GM19438 (cell line): ENCODE results near the gene INTU.
"Not testable (repeated sequence)": the region's sequence is repeated elsewhere in the genome, so short reads cannot be mapped to it uniquely, and the experiment has no call there.

Source experiments
- ATAC-seq: cut with Tn5 transposase; IDR thresholded peaks from one replicate; pipeline ENCODE4 v1.9.1; 2021; ENCODE audit warnings: low read depth; ENCODE audit not compliant: unreplicated experiment

Gene INTU

DNA sequence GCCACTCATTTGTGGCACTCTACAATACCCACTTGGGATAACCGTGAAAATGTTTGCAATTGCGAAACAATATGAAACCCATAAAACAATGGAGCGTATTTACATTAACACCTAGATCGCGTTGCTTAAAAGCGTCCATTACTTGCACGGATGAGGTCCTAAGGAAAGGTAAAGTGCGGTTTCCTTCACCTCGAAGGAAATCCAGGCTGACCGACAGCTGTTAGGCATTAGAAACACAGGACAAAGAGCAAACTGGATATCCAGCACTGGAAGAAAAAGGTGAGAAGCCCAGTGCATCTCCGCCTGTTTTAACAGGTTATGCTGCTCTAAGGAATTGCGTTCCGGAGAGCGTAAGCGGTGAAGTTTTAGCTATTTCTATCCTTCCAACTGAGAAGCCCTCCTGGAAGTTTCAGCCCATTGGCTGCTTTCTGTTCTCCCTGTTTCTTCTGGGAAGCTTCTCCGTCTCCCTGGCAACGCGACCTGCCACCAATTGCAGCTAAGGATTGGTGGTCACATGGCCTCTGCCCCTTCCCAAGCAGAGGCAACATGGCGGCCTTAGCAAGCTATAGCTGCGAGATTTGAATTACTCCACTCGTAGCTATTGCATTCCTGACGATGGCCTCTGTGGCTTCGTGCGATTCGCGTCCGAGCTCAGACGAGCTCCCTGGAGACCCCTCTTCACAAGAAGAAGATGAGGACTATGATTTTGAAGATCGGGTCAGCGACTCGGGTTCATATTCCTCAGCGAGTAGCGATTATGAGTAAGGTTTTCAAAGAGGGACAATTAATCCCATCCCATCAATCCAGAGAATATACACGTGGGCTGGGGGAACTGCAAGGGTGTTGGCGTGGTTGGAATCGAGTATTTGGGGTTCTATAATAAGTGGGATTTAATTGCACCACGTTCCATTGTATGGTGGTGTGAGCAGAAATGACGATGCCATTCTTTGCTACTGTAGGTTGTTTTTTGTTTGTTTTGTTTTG lies at the start of gene INTU:
TSS of gene INTU (plus strand) at position 538 of the 984 bp plus-strand sequence. CDS start at position 616, 78 bp downstream.
- ATAC-seq, result peak; percentile 99

- ATAC-seq, result not testable (repeated sequence)
These were observed 46.3 kb upstream of the INTU start for GRCh38 chr4:127586496-127586895.

DNA sequence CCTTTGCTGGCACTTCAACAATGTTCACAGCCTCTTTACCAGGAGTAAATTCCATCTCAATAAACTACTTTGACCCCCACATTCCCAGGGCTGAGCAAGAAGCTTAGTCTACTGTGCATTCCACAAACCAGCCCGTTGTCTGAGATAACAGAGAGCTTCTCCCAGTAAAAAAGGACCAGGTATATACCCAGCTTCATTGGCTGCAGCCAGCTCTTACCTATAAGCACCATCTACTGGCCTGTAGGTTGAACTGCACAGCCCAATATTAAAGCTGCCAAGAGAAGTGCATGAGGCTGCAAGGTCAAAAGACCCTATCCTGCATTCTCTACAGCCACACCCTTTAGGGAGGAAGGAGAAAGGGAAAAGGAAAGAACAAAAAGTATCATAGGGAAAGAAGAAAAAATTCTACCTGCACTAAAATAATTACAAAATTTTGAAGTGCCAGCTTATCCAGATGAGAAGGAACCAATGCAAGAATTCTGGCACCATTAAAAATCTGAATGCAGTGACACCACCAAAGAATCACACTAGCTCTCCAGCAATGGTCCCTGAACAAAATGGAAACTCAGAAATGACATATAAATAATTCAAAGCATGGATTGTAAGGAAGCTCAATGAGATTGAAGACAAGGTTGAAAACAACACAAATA lies 45.7 kb upstream of the INTU start:
- ATAC-seq, result peak; percentile 97

- ATAC-seq, result not testable (repeated sequence)
These were observed 43.6 kb upstream of the INTU start for GRCh38 chr4:127589153-127589552.

- no peak for ATAC-seq
These were observed 34.1 kb upstream of the INTU start for GRCh38 chr4:127598656-127599055.

DNA sequence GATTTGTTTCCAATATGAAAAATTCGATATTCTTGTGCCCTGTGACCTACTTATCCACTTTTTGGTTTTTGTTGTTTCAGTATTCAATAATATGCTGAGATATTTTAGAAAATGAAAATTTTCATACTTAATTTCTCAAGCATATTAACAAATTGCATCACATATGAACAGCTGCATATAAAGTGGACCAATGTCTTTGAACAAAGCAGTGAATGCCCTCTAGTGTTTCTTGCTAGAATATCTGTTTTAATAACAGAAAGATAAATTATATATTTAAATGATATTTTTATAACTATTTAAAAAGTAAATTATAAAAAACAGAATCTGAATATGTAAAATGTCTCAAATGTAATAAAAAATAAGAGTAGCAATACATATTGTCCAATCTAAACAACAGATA lies 31.7 kb upstream of the INTU start:
- no peak for ATAC-seq

- ATAC-seq, result no peak
These were observed 27.6 kb upstream of the INTU start for GRCh38 chr4:127604949-127605709.

GRCh38 chr4:127606823-127607222 lies 25.9 kb upstream of the INTU start:
- ATAC-seq, result no peak

DNA sequence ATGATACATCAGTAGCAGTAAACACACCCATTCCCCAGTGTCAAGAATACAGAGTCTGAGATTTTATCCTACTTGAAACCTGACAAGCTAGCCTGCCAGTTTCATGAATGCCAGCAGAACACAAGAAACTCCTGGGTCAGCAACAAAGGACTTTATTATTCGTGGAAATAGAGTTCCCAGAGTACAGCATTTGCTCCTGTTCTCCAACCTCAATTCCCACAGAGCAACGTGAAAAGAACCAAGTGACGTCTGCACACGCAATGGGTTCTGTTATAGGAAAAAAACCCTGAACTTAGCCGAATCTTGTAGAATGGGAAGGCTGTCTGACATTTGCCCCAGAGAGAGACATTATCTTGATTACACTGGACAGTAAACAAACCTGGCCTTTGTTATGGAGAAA lies 23.3 kb upstream of the INTU start:
- no peak for ATAC-seq

DNA sequence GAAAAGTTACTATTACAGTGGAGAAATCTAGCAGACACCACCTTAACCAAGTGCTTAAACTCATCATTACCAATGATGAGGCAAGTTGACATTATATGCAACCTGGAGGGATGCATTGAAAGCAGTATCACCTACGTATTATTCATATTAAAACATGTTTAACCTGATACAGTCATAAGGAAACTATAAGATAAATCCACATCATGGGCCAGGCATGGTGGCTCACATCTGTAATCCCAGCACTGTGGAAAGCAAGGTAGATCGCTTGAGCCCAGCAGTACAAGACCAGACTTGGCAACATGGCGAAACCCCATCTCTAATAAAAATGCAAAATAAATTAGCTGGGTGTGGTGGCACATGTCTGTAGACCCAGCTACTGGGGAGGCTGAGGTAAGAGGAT lies 22.3 kb upstream of the INTU start:
- ATAC-seq, result no peak

- no peak for ATAC-seq
These were observed 15.9 kb upstream of the INTU start for GRCh38 chr4:127616898-127617297.

DNA sequence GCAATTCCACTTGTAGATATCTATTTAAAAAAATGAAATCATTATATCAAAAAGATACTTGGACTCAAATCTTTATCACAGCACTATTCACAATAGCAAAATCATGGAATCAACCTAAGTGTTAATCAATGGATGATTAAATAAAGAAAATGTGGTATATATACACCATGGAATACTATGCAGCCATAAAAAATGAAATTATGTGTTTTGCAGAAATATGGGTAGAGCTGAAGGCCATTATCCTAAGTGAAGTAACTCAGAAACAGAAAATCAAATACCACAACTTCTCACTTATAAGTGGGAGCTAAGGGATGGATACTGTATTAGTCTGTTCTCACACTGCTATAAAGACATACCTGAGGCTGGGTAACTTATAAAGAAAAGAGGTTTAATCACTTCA lies 14.3 kb upstream of the INTU start:
- ATAC-seq, result no peak

- ATAC-seq, result no peak
These were observed 10.2 kb upstream of the INTU start for GRCh38 chr4:127622621-127622920.

GRCh38 chr4:127622921-127623796 lies 9.6 kb upstream of the INTU start:
- no peak for ATAC-seq

GRCh38 chr4:127623797-127624083 lies 9.0 kb upstream of the INTU start:
- no peak for ATAC-seq

DNA sequence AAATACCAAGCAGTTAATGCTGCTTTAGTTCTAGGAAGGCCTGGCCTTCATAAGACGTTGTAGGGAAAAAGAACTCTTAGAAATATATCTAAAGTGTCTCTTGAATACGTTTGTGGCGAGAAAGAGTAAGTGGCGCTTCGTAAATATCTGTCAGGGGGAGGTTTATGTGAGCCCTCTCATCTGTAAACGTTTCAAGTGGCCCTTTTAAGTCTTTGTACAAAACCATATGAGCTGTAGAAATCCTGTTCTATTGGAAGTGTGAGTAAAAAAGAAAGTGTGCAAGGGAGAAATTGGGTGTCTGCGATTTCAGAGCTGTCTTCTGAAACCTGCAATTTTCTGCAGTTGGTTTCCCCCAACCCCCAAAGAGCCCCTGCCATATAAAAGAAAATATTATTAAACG lies 8.6 kb upstream of the INTU start:
- no peak for ATAC-seq

DNA sequence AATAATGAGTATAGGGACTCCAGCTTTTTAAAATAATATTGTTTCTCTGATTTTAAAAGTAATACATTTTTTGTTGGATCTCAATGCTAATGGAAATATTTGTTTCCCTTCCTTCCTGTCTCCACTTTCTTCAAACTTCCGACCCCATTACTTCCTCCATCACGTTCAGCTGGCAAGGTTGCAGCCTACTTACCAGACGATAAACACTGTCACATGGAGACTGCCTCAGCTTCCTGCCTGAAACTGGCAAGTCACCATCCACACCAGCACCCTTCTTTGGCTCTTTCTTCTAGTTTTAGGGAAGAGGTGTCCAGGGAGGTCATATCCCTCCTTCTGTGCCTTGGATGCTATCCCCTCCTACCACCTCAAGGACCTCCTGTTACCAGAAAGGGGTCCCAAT lies 3.4 kb upstream of the INTU start:
- ATAC-seq, result no peak

DNA sequence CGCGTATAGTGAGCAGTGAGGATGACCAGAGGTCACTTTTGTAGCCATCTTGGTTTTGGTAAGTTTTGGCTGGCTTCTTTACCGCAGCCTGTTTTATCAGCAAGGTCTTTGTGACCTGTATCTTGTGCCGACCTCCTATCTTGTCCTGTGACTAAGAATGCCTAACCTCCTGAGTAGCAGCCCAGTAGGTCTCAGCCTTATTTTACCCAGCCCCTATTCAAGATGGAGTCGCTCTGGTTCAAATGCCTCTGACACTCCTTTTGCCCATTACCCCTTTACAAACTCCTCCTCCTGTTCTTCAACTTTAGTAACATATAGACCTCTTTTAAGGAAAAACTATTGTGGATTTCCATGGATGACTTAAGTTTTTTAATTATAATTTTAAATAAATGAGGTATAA lies 2.6 kb upstream of the INTU start:
- ATAC-seq, result no peak

DNA sequence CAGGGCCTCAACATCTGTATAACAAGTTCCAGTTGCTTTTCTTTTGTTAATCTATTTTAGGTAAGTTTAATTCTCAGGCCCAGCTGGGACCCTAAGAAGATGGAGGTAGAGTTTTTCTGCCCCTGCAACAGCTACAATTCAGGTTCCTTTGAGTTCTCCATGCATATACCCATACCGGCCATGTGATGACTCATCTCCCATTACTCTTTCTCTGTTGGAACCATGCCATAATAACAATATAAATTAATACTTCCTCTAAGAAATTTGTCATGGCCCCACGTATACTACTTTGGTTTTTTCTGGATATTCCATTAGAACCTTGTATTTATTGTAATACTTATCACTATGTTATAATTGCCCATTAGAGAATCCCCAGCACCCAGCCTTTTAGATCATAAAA lies 1.3 kb upstream of the INTU start:
- ATAC-seq, result no peak

DNA sequence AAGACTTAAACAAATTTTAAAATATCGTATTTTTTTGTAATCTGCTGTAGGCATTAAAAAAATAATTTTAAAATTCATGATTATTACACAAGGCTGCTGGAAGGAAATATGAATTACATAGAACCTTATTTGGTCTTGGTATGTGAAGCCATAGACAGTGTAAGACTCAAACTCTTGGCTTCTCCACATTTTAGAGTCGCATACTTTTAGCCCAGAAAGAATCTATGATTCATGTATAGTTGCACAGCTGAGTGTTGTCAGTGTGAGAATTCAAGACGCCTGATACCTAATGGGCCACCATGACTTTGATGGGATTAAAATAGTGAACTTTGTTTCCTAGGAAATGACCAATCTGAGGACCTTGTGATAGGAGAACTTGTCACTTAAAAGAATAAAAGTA lies 1.4 kb downstream of the INTU start:
- ATAC-seq, result no peak

- no peak for ATAC-seq
These were observed 8.8 kb downstream of the INTU start for GRCh38 chr4:127641524-127641923.
